Measurements from ENCODE around the gene CBX1.

DNA sequence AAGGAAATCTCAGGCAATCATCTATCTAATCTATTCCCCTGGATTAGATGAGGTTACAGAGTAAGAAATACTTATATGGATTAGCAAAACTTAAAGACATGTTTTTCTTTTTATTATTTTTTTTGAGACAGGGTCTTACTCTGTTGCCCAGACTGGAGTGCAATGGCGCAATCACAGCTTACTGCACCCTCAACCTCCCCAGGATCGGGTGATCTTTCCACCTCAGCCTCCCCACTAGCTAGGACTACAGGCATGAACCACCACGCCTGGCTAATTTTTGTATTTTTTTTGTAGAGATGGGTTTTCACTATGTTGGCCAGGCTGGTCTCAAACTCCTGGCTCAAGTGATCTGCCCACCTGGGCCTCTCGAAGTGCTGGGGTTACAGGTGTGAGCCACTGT, 56.4 kb downstream of the CBX1 start:
- TF ChIP-seq POLR2AphosphoS5 (IDR thresholded peaks at IDR 0.05), result no peak
- TF ChIP-seq, protein P1, sequence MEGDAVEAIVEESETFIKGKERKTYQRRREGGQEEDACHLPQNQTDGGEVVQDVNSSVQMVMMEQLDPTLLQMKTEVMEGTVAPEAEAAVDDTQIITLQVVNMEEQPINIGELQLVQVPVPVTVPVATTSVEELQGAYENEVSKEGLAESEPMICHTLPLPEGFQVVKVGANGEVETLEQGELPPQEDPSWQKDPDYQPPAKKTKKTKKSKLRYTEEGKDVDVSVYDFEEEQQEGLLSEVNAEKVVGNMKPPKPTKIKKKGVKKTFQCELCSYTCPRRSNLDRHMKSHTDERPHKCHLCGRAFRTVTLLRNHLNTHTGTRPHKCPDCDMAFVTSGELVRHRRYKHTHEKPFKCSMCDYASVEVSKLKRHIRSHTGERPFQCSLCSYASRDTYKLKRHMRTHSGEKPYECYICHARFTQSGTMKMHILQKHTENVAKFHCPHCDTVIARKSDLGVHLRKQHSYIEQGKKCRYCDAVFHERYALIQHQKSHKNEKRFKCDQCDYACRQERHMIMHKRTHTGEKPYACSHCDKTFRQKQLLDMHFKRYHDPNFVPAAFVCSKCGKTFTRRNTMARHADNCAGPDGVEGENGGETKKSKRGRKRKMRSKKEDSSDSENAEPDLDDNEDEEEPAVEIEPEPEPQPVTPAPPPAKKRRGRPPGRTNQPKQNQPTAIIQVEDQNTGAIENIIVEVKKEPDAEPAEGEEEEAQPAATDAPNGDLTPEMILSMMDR (IDR thresholded peaks at IDR 0.05), result no peak
- no peak for TF ChIP-seq POLR2A (IDR thresholded peaks at IDR 0.05)

Measured in upper lobe of left lung (tissue), 4 donors.